Inflammatory macrophage treated with lipopolysaccharide for 1 hour (primary cell): ENCODE measurements around the gene YEATS2.

Source experiments
- DNase-seq, 2 donors: peaks; one replicate each; pipeline ENCODE4 v3.0.0-alpha.2; 2020 to 2022

The YEATS2 gene

GRCh38 chr3:183845090-183845489 lies 147.5 kb downstream of the YEATS2 start:
- no peak for DNase-seq

- peak; percentile 23 to 37 for DNase-seq
Observed at GRCh38 chr3:183845608-183846288, 148.2 kb downstream of the YEATS2 start.

- no peak for DNase-seq
Observed at GRCh38 chr3:183854318-183855035, 156.9 kb downstream of the YEATS2 start.

- DNase-seq = no peak
Observed at GRCh38 chr3:183857863-183858262, 160.3 kb downstream of the YEATS2 start.
